SH-SY5Y (cell line): ENCODE results near the gene NPHP4.

Experiments
- GATA2 ChIP-seq: IDR thresholded peaks from 2 replicates; pipeline ENCODE4 v1.6.1; 2011; ENCODE audit warnings: mild to moderate bottlenecking, low read depth, low read length
- GATA3 ChIP-seq: IDR thresholded peaks from 2 replicates; pipeline ENCODE4 v1.6.1; 2011; ENCODE audit warnings: low read depth, mild to moderate bottlenecking, low read length, moderate library complexity

NPHP4 gene

DNA sequence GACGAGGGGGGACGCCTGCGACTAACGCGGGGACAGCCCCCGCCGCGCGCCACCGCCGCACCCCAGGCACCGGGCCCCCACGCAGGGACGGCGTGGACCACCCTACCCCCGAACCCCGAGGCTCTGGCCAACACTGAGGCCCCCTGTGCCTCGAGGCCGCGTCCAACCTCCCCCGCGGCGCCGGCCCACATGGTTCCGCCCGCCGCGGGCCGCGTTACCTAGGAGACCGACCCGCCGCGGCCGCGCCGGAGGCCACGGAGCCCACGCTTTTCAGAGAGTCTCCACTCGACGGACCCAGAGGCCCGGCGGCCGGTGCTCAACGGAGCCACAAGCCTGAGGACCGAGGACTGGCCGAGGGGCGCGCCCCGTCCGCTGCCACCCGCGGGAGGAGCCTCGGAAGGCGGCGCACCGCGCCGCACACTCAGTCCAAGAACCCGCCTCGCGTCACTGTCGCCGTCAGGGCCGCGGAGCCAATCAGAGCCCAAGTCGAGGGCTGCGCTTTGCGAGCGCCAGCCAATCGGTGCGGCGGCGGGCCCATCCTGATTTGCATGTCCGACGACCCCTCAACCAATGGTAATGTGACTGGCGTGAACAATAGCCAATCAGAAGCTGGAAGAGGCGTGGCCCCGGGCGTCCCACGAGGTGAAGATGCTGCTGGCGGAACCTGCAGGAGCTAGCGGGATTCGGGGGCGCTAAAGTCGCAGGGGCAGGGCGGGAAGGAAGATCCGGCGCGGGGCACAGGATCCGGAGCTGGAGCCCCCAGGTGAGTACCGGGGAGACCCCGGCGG, at the start of gene NPHP4:
NPHP4 (minus strand) TSS at position 400 of the 788 bp plus-strand sequence. CDS start 6,136 bp downstream, outside the sequence.
- TF ChIP-seq GATA3 (no peak), GATA2 (no peak)

DNA sequence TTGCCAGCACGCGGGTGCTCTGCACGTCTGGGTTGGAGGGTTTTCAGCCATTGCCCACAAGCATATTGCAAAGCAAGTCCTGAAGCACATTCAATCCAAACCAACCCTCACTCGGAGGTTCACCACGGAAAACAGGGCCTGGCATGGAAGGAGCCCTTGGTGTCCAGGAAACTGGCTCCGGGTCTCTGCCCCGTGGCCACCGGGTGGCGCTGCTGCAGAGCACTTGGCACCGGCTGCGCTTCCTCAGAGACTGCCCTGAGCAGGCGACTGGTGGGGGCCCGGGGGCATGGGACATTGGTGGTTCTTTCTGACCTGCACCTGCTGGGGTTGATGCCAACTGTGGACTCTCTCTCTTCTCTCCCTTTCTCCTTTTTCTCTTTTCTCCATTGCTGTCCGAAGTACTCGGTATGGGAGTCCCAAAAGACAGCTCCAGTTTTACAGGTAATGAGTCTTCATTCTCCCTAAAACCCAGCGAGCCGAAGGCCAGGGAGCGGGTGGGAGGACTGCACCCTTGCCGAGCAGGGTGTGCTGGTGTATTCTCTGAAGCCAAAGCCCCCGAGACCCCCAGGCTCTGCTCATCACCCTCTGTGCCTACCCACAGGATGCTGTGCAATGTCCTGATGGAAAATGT, 49.3 kb upstream of the NPHP4 start:
- TF ChIP-seq GATA2 (no peak), GATA3 (no peak)

DNA sequence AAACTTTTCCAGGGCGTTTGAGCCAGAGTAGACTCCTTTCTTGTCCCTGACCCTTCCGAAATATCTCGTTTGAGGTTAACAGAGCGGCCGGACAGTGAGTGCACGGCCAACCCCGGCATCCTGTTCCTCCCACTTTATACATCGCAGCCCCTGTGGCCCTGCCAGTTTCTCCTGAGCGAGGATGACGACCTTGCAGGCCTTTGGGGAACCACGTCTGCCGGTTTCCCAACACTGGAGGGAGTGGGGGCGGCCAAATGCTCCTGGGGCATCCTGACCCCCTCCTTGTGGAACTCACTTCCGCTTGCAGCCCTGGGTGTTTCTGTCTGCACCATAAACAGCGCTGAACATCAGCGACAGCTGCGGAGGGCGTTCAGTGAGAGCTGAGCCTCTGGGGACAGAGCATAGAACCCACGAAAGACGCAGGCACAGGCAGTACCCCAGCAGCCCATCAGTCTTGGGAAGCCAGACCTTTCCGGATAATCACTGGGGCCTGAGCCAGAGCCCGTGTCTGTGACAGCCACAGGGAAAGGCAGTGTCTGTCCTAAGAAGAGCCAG, 48.7 kb upstream of the NPHP4 start:
- TF ChIP-seq GATA3 (no peak), GATA2 (no peak)

DNA sequence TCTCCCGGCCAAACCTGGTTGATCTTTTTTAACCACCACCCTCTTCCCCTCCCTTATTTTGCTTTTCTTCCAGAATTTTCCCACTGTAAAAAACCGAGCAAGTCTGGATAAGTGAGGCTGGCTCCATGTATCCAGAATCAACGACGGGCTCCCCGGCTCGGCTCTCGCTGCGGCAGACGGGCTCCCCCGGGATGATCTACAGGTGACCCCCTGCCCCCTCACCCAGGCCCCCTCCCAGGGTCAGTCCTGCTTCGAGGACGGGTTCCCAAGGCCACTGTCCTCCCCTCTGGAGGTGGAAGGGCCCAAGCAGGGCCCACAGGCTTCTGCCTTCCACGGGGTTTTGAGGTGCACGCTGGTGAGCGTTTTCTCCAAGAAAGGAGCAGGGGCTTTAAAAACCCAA, 48.2 kb upstream of the NPHP4 start:
- no peak for TF ChIP-seq GATA3
- TF ChIP-seq GATA2, result no peak

DNA sequence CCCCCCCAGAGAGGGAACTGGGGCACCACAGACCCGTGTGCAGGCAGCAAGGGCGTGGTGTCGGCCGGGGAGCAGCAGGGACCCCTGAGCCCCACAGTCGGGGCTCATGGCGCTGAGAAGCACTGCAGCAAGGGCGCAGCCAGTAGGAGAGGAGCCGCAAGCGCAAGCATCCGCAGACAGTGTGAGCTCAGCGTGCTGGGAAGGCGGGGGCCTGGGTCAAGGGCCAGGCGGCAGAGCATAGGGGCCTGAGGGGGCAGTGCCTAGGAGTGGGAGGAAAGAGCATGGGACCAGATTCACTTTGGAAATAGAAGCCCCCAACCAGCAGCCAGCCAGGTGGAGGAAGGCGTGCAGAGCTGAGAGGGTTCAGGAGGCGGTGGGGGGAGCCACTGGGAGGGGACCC, 46.8 kb upstream of the NPHP4 start:
- TF ChIP-seq GATA2 (no peak), GATA3 (no peak)

DNA sequence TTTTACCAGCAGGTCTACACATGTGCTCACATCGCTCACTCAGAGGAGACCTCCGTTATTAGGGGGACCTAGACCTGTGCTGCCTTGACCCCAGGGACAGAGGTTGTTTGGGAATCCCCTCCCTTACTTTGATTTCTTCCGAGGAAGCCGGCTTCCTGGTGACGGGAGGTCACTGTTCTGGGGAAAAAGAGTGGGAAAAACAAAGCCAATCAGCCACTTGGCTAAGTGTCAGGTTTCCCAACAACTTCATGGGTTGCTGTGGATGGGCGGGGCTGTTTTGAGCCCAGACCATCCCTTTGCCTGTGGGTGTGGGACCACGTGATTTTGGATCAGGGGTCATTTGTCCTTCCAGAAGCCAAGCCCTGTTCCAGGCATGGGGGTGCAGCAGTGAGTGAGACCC, 46.4 kb upstream of the NPHP4 start:
- no peak for TF ChIP-seq GATA2
- no peak for TF ChIP-seq GATA3

DNA sequence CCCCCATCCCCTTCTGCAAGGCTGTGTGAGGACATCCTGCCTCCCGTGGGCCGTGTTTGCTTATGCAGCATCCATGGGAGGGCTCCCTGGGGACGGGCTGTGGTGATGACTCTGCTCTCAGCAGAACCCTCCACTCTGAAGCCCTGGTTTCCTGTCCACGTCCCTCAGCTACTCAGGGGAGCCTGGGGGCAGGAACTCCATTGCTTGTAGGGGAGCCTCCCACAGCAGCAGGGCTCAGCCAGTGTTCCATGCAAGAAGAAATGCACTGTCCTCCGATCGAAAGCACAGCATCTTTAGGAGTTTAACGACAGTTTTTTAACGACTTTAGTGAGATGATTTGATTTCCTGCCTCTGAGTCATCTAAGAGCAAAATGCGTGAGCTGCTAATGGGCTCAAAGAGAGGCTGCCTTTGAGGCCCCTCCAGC, 45.1 kb upstream of the NPHP4 start:
- TF ChIP-seq GATA3, result no peak
- no peak for TF ChIP-seq GATA2

DNA sequence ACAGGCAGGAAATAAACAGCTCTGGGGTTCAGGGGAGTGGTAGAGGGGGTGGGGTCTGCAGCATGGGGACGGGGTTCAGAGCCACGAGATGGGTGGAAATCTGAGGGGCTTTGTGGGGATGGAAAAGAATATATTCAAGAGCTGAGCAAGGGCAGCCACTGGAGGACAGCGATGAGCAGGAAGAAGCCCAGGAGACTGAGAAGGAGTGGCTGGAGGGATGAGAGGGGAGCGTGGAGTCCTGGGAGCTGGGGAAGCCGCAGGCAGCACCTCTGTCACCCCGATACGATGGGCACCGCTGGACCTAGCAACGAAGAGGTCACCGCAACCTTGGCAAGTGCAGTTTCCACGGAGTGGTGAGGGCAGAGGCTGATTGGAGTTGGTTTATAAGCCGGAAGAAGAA, 43.5 kb upstream of the NPHP4 start:
- TF ChIP-seq GATA2, result no peak
- TF ChIP-seq GATA3, result no peak

DNA sequence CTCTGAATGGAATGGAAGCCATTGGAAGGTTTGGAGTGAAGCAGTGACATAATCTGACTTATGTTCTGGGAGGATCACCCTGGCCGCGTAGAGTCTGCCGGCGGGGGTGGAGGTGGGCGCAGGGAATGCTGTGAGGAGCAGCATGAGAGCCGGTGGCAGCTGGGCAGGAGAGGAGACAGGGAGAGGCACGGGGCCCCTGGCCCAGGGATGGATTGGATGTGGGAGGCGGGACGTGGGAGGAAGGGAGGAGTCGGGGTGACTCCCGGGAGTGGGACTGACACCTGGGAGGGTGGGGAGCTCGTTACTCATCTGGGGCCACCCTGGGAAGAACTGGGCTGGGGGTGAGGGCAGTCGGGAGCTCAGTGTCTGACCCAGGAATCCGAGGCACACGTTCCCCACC, 43.1 kb upstream of the NPHP4 start:
- TF ChIP-seq GATA3 (no peak), GATA2 (no peak)

DNA sequence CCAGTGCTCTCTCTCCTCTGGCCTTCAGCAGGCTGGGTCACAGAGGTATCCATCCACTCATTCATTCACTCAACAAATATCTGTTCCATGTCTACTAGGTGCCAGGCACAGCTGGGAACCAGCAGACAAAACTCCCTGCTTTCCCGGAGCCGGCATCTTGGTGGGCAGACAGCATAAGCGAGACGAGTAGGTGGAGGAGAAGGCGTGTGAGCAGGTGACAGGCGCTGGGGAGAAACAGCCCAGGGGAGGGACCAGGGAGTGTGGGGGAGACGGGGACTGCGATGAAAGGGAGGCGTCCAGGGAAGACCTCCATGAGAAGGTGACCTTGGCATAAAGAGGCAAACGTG, 42.5 kb upstream of the NPHP4 start:
- TF ChIP-seq GATA2, result no peak
- TF ChIP-seq GATA3, result no peak

DNA sequence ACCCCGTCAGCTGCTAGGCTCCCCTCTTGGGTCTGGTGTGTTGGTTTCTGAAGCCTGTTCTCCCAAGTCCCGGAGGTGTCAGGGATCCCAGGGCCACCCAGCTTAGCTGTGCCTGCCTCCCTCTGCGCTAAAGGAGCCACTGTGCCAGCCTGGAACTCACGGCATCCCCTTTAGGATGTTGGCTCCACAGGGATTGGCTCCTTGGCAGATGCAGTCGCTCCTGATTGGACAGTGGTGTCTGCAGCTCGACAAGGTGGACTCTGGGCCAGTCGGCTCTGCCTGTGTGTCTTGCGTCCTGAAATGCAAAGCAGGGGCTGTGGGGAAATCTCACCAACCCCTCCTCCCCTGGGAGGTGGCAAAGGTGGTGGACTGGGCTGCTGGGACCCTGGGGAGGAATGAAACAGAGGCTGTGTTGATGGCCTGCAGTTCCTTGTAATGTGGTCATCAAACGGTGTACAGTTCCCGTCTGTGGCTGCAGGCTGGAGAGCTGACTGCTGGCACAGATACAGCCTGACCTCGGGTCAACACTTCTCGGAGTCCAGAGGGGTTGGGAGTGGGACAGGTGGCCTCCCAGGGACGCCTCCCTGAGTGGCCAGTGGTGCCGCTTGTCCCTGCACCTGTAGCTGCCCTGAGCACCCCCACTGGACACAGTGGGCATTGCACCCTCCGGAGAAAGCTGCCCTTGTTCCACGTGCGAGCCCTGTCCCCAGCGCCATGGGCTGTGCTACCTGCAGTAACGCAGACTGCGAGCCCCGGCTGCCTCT, 41.9 kb upstream of the NPHP4 start:
- TF ChIP-seq GATA2, result no peak
- TF ChIP-seq GATA3, result no peak

DNA sequence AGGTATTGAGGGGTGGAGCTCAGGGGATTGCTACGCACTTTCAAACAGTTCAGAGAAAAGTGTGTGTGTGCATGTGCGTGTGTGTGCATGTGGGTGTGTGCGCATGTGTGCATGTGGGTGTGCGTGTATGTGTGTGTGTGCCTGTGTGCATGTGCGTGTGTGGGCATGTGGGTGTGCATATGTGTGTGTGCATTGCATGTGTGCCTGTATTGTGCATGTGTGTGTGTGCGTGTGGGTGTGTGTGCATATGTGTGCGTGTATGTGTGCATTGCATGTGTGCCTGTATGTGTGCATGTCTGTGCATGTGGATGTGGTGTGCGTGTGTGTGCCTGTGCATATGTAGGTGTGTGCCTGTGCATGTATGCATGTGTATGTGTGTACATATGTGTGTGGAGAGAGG, 40.9 kb upstream of the NPHP4 start:
- TF ChIP-seq GATA2, result no peak
- no peak for TF ChIP-seq GATA3

DNA sequence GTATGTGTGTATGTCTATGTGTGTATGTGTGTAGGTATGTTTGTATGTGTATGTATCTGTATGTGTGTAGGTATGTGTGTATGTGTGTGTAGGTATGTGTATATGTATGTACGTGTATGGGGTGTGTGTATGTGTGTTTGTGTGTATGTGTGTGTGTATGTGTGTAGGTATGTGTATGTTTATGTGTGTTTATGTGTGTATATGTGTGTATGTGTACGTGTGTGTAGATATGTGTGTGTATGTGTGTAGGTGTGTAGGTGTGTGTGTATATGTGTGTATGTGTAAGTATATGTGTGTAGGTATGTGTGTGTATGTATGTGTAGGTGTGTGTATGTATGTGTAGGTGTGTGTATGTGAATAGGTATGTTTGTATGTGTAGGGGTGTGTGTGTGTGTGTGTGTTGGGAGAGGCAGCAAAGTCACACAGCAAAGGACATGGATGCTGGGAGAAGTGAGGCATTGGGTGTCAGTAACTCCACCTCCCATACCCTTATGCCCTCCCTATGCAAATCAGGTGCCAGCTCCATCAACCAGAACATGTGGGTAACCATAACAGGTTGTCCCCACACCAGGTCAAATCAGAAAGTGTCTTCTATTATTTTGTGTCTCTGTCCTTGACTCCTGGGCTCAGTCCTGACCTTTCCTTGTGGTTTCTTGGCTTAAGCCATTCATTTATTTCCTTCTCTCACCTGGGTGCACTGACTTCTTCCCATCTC, 38.5 kb upstream of the NPHP4 start:
- TF ChIP-seq GATA3, result no peak
- TF ChIP-seq GATA2, result no peak

DNA sequence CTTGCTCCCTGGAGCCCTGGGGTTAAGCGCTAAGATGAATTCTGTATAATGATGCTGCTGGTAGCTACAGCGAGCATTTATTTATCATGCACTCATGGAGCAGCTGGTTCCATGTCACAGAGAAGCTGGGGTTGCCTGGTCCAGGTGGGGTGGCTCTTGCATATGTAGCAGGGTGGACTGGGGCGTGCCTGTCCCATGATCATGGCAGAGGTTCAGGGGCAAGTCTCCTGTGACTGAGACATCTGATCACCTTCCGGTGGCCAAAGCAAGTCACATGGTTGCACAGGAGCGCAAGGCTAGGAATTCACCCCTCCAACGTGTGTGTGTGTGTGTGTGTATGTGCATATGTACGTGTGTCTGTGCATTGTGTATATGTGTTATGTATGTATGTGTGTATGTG, 37.9 kb upstream of the NPHP4 start:
- no peak for TF ChIP-seq GATA3
- no peak for TF ChIP-seq GATA2

DNA sequence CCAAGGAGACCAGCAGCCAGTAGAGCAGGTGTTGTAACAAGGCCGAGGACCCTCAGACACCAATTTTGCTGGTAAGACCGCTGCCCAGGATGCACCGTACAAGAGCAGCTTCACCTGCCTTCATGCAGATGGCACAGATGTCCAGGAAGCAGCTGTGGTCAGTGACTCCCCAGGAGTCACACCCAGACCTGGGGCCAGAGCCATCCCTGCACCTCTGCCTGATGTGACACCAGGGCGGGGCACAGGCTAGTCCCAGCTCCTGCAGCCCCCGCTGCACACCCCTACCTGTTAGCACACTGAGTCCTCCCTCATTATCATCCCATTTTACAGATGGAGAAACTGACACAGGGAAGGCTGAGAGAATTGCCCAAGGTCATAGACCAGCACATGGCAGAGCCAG, 37.1 kb upstream of the NPHP4 start:
- TF ChIP-seq GATA2, result no peak
- TF ChIP-seq GATA3, result no peak
